AG10803 (cell line): Measurements from ENCODE around the gene MTR.
A peak's percentile ranks its signal among the peaks of the same experiment; 100 is the strongest.

Experiments
- DNase-seq: peaks from one replicate; pipeline ENCODE4 v3.0.0; 2010; ENCODE audit warnings: low read depth
- H3K4me3 ChIP-seq: 2 replicates; pipeline ENCODE4 v1.5.1; 2011; ENCODE audit warnings: mild to moderate bottlenecking, low read length, control low read depth
- TF ChIP-seq, protein P1 (sequence below): conservative IDR thresholded peaks from 2 replicates; pipeline ENCODE4 v1.5.1; 2011; ENCODE audit warnings: mild to moderate bottlenecking, low read length, control low read depth, inconsistent platforms

Gene MTR

GRCh38 chr1:236860674-236861073 lies 65.6 kb downstream of the MTR start:
- H3K4me3 ChIP-seq, result no peak overlapping the region
- TF ChIP-seq, protein P1, sequence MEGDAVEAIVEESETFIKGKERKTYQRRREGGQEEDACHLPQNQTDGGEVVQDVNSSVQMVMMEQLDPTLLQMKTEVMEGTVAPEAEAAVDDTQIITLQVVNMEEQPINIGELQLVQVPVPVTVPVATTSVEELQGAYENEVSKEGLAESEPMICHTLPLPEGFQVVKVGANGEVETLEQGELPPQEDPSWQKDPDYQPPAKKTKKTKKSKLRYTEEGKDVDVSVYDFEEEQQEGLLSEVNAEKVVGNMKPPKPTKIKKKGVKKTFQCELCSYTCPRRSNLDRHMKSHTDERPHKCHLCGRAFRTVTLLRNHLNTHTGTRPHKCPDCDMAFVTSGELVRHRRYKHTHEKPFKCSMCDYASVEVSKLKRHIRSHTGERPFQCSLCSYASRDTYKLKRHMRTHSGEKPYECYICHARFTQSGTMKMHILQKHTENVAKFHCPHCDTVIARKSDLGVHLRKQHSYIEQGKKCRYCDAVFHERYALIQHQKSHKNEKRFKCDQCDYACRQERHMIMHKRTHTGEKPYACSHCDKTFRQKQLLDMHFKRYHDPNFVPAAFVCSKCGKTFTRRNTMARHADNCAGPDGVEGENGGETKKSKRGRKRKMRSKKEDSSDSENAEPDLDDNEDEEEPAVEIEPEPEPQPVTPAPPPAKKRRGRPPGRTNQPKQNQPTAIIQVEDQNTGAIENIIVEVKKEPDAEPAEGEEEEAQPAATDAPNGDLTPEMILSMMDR, result no peak
- no peak for DNase-seq

GRCh38 chr1:236861560-236862218 lies 66.6 kb downstream of the MTR start:
- TF ChIP-seq, protein P1, result no peak
- no peak overlapping the region for H3K4me3 ChIP-seq
- peak; percentile 28 for DNase-seq

- H3K4me3 ChIP-seq, result no peak overlapping the region
- TF ChIP-seq, protein P1, result no peak
- no peak for DNase-seq
These were observed 67.1 kb downstream of the MTR start for GRCh38 chr1:236862219-236862591.

GRCh38 chr1:236862615-236863211 lies 67.6 kb downstream of the MTR start:
- DNase-seq, result peak; percentile 32
- TF ChIP-seq, protein P1, result no peak
- no peak overlapping the region for H3K4me3 ChIP-seq

- H3K4me3 ChIP-seq, result no peak overlapping the region
- TF ChIP-seq, protein P1, result no peak
- DNase-seq, result no peak
These were observed 69.1 kb downstream of the MTR start for GRCh38 chr1:236864211-236864610.

- H3K4me3 ChIP-seq, result no peak overlapping the region
- DNase-seq, result no peak
- TF ChIP-seq, protein P1, result no peak
These were observed 70.1 kb downstream of the MTR start for GRCh38 chr1:236864996-236865817.

DNA sequence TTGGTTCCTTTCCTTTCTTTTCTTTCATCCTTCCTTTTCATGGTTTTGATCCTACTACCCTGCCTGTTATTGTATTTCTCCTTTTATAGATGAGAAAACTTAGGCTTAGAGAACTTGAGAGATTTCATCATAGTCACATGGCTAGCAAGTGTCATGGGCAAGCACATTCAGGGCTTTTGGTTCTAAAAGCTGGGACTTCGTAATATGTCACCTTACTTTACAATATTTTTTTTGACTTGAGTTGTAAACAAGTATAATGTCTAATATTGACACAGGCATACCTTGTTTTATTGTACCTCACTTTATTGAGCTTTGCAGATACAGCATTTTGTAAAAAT lies 70.7 kb downstream of the MTR start:
- H3K4me3 ChIP-seq, result no peak overlapping the region
- TF ChIP-seq, protein P1, result no peak
- no peak for DNase-seq
